ENCODE data around the gene ATP5F1B. TPM values are rescaled to one million over a fixed set of nuclear protein-coding genes. Genes with fewer than 3 reads are reported as not detected.

The ATP5F1B gene
- total RNA-seq, 1 experiment from 2014 or later = 1,064 TPM

GRCh38 chr12:56591126-56591525 lies 54.7 kb downstream of the ATP5F1B start:
- DNase-seq (ENCODE audit: low spot score) = no peak
- Mint-ChIP-seq H3K9me3 (no peaks in the 10 kb centered on the region), H3K4me3 (no peak overlapping the region), H3K36me3 (peaks cover 8% of the 10 kb centered on the region; the same call in 1 of the 2 replicates), H3K27ac (0 out of 2 replicates have a peak overlapping the region, but pooled peaks have one; percentile 16), H3K4me1 (peaks cover 48% of the 10 kb centered on the region), H3K27me3 (ENCODE audit: low read depth) (no peaks in the 10 kb centered on the region)
- ATAC-seq = peak; percentile 23
- ChIA-PET CTCF (interaction anchor here (0.6 to 8.5 kb wide), 19 partner anchors 10 to 127 kb away, joined by 3 to 83 read pairs (median 4); no protein-coding TSS in a partner anchor), POLR2A (interaction anchor here (0.6 kb wide), 1 partner anchor 100 kb away, joined by 3 read pairs; no protein-coding TSS in a partner anchor)
- no peak for TF ChIP-seq SMAD3 (CRISPR knock-in tag; IDR thresholded peaks at IDR 0.05; ENCODE audit: borderline replicate concordance)
- TF ChIP-seq, protein P1, sequence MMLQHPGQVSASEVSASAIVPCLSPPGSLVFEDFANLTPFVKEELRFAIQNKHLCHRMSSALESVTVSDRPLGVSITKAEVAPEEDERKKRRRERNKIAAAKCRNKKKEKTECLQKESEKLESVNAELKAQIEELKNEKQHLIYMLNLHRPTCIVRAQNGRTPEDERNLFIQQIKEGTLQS (CRISPR knock-in tag; conservative IDR thresholded peaks at IDR 0.05) = no peak
- no peak for TF ChIP-seq STAT6 (CRISPR knock-in tag; conservative IDR thresholded peaks at IDR 0.05; ENCODE audit: low read depth)
- TF ChIP-seq ZSCAN18 (CRISPR knock-in tag; IDR thresholded peaks at IDR 0.05) = no peak
- TF ChIP-seq SOX15 (CRISPR knock-in tag; IDR thresholded peaks at IDR 0.05) = no peak
- TF ChIP-seq, protein P2, sequence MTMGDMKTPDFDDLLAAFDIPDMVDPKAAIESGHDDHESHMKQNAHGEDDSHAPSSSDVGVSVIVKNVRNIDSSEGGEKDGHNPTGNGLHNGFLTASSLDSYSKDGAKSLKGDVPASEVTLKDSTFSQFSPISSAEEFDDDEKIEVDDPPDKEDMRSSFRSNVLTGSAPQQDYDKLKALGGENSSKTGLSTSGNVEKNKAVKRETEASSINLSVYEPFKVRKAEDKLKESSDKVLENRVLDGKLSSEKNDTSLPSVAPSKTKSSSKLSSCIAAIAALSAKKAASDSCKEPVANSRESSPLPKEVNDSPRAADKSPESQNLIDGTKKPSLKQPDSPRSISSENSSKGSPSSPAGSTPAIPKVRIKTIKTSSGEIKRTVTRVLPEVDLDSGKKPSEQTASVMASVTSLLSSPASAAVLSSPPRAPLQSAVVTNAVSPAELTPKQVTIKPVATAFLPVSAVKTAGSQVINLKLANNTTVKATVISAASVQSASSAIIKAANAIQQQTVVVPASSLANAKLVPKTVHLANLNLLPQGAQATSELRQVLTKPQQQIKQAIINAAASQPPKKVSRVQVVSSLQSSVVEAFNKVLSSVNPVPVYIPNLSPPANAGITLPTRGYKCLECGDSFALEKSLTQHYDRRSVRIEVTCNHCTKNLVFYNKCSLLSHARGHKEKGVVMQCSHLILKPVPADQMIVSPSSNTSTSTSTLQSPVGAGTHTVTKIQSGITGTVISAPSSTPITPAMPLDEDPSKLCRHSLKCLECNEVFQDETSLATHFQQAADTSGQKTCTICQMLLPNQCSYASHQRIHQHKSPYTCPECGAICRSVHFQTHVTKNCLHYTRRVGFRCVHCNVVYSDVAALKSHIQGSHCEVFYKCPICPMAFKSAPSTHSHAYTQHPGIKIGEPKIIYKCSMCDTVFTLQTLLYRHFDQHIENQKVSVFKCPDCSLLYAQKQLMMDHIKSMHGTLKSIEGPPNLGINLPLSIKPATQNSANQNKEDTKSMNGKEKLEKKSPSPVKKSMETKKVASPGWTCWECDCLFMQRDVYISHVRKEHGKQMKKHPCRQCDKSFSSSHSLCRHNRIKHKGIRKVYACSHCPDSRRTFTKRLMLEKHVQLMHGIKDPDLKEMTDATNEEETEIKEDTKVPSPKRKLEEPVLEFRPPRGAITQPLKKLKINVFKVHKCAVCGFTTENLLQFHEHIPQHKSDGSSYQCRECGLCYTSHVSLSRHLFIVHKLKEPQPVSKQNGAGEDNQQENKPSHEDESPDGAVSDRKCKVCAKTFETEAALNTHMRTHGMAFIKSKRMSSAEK (CRISPR knock-in tag; IDR thresholded peaks at IDR 0.05; ENCODE audit: borderline replicate concordance) = no peak
- no peak for TF ChIP-seq PRDM15 (CRISPR knock-in tag; IDR thresholded peaks at IDR 0.05)
- no peak for TF ChIP-seq ZNF671 (CRISPR knock-in tag; IDR thresholded peaks at IDR 0.05)
- no peak for TF ChIP-seq AR (CRISPR knock-in tag; IDR thresholded peaks at IDR 0.05)
- TF ChIP-seq HMGXB4 (CRISPR knock-in tag; IDR thresholded peaks at IDR 0.05) = no peak
- no peak for TF ChIP-seq JUN (CRISPR knock-in tag; IDR thresholded peaks at IDR 0.05)
- TF ChIP-seq SP1 (CRISPR knock-in tag; conservative IDR thresholded peaks at IDR 0.05) = no peak
- no peak for TF ChIP-seq NR2C2 (CRISPR knock-in tag; IDR thresholded peaks at IDR 0.05)
- TF ChIP-seq ZNF425 (CRISPR knock-in tag; conservative IDR thresholded peaks at IDR 0.05) = no peak
- TF ChIP-seq, protein P3, sequence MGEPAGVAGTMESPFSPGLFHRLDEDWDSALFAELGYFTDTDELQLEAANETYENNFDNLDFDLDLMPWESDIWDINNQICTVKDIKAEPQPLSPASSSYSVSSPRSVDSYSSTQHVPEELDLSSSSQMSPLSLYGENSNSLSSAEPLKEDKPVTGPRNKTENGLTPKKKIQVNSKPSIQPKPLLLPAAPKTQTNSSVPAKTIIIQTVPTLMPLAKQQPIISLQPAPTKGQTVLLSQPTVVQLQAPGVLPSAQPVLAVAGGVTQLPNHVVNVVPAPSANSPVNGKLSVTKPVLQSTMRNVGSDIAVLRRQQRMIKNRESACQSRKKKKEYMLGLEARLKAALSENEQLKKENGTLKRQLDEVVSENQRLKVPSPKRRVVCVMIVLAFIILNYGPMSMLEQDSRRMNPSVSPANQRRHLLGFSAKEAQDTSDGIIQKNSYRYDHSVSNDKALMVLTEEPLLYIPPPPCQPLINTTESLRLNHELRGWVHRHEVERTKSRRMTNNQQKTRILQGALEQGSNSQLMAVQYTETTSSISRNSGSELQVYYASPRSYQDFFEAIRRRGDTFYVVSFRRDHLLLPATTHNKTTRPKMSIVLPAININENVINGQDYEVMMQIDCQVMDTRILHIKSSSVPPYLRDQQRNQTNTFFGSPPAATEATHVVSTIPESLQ (CRISPR knock-in tag; IDR thresholded peaks at IDR 0.05) = no peak
